Progenitor cell of endocrine pancreas (in vitro differentiated cells): Measurements from ENCODE around the gene CD47. TPM values are rescaled to one million over a fixed set of nuclear protein-coding genes. Genes with fewer than 3 reads are reported as not detected.
A peak's percentile ranks its signal among the peaks of the same experiment; 100 is the strongest.

ENCODE experiments used
- DNase-seq: peaks from one replicate; pipeline ENCODE4 v3.0.0; 2021; ENCODE audit warnings: low spot score; ENCODE audit not compliant: unreplicated experiment
- H3K27ac Mint-ChIP-seq: 2 replicates; pipeline ENCODE4 v1.8.0; 2021; ENCODE audit warnings: mild to moderate bottlenecking, moderate library complexity, mixed read lengths
- H3K27me3 Mint-ChIP-seq: 2 replicates; pipeline ENCODE4 v1.8.0; 2021; ENCODE audit warnings: mixed read lengths
- H3K36me3 Mint-ChIP-seq: 2 replicates; pipeline ENCODE4 v1.8.0; 2022; ENCODE audit warnings: mixed read lengths; ENCODE audit not compliant: insufficient read depth
- H3K4me1 Mint-ChIP-seq: 2 replicates; pipeline ENCODE4 v1.8.0; 2021; ENCODE audit warnings: low read depth, mixed read lengths
- H3K4me3 Mint-ChIP-seq: 2 replicates; pipeline ENCODE4 v1.8.0; 2021; ENCODE audit warnings: low read depth, mild to moderate bottlenecking, moderate library complexity, mixed read lengths
- H3K9me3 Mint-ChIP-seq: 2 replicates; pipeline ENCODE4 v1.8.0; 2021; ENCODE audit warnings: low read depth, mixed read lengths
- total RNA-seq: library from RNA; stranded (reverse); gene quantifications from 2 replicates; pipeline ENCODE4 v1.2.1, GENCODE V29; 2021
- TF ChIP-seq, protein P1 (sequence below): fragments of 200-600 bp; sonication (generic); IDR thresholded peaks from one replicate; pipeline ENCODE4 v1.5.0; 2021; ENCODE audit warnings: antibody characterized with exemption, mild to moderate bottlenecking; ENCODE audit not compliant: unreplicated experiment

The CD47 gene
- total RNA-seq, 1 donor from 2014 or later: 55.1 TPM

DNA sequence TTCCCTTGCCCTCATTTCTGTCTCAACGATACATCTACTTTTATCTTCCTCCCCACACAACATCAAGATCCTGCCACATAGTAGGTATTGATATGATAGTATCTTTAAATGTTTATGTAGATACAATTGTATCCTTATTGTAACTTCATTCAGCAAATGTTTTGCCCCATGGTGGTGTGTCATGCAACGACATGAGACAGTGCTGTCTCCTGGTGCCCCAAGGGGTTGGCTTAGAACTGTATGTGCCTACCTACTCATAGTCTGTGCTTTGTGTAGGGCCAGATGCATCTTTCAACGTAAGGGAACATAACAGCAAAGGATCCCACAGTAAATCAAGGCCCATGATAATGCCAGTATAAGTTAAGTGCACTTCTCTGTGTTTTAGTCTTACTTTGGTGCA is 2.8 kb upstream of the CD47 start:
- no peak overlapping the region for H3K27ac Mint-ChIP-seq
- peaks cover 22% of the 10 kb centered on the region for H3K27me3 Mint-ChIP-seq
- TF ChIP-seq, protein P1, sequence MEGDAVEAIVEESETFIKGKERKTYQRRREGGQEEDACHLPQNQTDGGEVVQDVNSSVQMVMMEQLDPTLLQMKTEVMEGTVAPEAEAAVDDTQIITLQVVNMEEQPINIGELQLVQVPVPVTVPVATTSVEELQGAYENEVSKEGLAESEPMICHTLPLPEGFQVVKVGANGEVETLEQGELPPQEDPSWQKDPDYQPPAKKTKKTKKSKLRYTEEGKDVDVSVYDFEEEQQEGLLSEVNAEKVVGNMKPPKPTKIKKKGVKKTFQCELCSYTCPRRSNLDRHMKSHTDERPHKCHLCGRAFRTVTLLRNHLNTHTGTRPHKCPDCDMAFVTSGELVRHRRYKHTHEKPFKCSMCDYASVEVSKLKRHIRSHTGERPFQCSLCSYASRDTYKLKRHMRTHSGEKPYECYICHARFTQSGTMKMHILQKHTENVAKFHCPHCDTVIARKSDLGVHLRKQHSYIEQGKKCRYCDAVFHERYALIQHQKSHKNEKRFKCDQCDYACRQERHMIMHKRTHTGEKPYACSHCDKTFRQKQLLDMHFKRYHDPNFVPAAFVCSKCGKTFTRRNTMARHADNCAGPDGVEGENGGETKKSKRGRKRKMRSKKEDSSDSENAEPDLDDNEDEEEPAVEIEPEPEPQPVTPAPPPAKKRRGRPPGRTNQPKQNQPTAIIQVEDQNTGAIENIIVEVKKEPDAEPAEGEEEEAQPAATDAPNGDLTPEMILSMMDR: no peak
- peaks cover 4% of the 10 kb centered on the region for H3K9me3 Mint-ChIP-seq
- no peak for DNase-seq
- H3K36me3 Mint-ChIP-seq: no peaks in the 10 kb centered on the region
- H3K4me1 Mint-ChIP-seq: peaks cover 4% of the 10 kb centered on the region
- H3K4me3 Mint-ChIP-seq: no peak overlapping the region

DNA sequence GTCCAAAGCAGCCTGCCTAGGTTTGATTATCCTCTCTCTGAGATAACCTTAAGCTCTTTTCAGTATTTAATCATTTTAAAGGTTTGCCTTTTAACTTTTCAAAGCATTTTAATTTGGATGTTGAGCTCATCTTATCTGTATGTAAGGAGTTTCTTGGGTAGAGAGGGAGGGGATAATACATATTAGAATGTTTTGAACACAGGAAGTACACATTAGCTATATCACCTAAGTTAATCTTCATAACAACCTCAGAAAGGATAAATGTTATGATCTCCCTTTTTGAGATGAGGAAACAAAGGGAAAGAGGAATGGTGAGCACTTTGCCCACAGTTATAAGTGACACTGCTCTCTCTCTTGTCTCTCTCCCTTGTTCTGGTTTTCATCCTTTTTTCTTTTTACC is 2.2 kb upstream of the CD47 start:
- no peak for DNase-seq
- Mint-ChIP-seq H3K4me3 (peak overlapping the region; percentile 11), H3K9me3 (peaks cover 4% of the 10 kb centered on the region), H3K4me1 (peaks cover 4% of the 10 kb centered on the region), H3K27ac (no peak overlapping the region), H3K36me3 (no peaks in the 10 kb centered on the region), H3K27me3 (peaks cover 22% of the 10 kb centered on the region)
- TF ChIP-seq, protein P1: no peak

DNA sequence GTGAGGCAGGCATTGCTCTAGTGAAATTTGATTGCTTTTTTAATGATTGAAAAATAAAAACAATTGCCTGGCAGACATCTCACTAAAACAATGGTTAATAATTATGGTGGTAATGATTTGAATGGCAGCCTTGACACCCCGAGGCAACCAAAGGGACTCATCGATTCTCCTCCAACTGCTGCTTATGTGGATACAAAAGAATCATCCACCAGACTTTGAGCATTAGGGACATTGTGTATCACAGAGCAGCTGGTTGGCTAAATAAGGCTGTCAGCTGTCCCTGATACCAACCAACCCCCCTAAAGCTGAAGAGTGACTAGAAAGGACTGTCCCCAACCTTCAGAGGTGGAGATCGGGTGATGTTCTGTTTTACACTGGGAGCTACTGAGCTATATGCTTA is 1.7 kb upstream of the CD47 start:
- H3K4me1 Mint-ChIP-seq: peaks cover 4% of the 10 kb centered on the region
- no peak overlapping the region for H3K27ac Mint-ChIP-seq
- H3K4me3 Mint-ChIP-seq: peak overlapping the region; percentile 80
- peaks cover 4% of the 10 kb centered on the region for H3K9me3 Mint-ChIP-seq
- TF ChIP-seq, protein P1: no peak
- no peak for DNase-seq
- peaks cover 20% of the 10 kb centered on the region for H3K27me3 Mint-ChIP-seq
- no peaks in the 10 kb centered on the region for H3K36me3 Mint-ChIP-seq

DNA sequence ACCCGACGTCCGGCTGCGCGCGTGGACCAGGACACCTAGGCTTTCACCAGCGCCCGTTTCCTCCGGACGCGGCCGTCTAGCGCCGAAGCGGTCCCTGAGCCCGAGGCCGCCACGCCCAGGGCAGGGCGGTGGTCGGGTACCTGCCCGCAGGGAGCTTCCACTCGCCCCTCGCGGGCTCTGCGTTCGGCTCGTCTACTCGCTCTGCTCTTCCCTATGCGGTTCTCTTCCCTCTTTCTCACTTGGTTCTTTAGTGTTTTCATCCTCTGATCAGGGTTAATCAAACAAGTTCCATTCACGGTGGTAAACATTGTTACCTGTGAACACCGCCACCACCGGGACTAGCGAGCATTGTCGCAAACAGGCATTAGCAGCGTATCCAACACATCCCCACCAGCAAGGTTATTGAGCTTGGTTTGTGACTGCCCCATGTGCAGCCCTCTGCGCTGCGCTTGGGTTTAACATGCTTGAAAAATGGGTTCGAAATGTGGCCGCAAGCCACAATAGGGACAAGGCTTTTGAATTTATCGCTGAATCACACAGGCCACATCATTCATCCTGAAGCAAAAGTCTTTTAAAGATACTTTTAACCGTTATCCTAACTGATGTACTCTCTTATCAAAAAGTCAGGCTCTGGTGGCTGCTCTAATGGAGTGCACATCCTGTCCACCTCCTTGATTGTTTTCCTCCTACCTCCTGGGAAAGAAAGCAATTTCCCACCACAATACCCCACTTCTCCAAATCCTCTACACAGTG is 843 bp upstream of the CD47 start:
- Mint-ChIP-seq H3K4me1 (peaks cover 4% of the 10 kb centered on the region), H3K4me3 (peak overlapping the region; percentile 80), H3K9me3 (peaks cover 4% of the 10 kb centered on the region), H3K27ac (peak overlapping the region; percentile 94), H3K27me3 (peaks cover 20% of the 10 kb centered on the region), H3K36me3 (no peaks in the 10 kb centered on the region)
- DNase-seq: no peak
- TF ChIP-seq, protein P1: peak; percentile 33

DNA sequence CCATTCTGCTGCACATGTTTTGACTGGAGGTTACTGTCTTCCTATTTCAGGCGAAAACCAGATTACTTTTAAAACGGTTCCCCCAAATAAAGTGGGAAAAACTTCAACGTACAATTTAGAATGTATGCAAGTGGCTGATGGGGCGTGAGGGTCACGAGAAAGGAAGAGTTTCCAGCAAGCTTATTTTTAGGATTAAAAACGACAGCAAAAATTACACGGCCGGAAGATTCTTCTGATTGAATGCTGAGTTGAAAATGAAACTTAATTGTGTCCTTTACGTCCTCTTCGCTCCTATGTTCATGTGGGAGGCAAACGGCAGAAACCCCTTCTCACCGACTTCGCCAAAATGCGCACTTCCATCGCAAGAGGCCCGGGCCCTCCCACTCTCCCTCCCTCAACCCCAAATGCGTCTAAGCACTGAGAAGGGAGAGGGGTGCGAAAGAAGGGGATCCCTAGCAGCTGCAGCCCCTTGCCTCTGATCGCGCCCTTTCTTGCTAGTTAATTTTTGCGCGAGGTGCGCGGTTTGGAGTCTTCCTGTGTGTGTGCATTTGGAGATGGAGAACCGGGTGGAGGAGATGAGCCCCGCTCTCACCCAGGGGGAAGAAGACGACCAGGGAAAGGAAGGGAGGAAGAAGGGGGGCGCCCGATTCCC is 656 bp downstream of the CD47 start:
- TF ChIP-seq, protein P1: no peak
- DNase-seq: no peak
- Mint-ChIP-seq H3K36me3 (no peaks in the 10 kb centered on the region), H3K4me3 (peak overlapping the region; percentile 92), H3K9me3 (peaks cover 4% of the 10 kb centered on the region), H3K27ac (peak overlapping the region; percentile 91), H3K4me1 (peaks cover 4% of the 10 kb centered on the region), H3K27me3 (peaks cover 20% of the 10 kb centered on the region)
